ENCODE results near the gene FST.

The FST gene

DNA sequence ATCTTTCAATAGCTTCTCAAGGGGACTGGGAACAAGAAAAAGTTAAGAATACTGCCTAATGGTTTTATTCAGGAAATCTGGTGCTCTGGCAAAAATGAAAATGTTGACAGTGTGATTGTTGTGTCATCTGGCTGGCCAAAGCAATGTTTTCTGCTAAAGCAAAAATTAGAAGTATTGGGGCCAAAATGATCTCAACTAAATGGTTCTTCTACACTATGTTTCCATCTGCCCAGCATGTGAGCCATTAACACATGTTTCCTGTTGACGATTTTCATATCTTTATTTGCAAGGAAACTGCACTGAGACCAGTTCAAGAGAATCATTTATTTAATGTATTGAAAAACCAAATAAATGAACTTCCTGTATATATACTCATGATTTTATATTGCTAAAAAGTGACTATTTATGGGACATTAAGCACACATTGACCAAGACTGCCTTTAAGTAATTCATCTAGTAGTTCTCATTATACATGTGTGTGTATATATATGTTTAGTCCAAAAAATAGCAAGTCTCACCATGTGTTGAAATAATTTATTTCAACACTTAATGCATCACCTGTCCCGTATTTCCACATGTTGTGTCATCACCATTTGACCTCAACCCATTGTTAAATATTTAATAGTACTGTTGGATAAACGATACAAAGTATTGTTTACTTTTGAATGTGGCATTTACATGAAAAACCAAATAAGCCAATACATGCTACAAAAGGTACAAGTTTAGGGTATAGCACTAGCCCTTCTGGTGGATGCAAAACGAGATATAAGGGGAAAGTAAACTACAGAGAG is 7.5 kb upstream of the FST start:
- TF ChIP-seq, protein P1, sequence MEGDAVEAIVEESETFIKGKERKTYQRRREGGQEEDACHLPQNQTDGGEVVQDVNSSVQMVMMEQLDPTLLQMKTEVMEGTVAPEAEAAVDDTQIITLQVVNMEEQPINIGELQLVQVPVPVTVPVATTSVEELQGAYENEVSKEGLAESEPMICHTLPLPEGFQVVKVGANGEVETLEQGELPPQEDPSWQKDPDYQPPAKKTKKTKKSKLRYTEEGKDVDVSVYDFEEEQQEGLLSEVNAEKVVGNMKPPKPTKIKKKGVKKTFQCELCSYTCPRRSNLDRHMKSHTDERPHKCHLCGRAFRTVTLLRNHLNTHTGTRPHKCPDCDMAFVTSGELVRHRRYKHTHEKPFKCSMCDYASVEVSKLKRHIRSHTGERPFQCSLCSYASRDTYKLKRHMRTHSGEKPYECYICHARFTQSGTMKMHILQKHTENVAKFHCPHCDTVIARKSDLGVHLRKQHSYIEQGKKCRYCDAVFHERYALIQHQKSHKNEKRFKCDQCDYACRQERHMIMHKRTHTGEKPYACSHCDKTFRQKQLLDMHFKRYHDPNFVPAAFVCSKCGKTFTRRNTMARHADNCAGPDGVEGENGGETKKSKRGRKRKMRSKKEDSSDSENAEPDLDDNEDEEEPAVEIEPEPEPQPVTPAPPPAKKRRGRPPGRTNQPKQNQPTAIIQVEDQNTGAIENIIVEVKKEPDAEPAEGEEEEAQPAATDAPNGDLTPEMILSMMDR (conservative IDR thresholded peaks at IDR 0.05; ENCODE audit: control insufficient read depth, insufficient read depth, low read depth, low read length): no peak
- no peak for DNase-seq (ENCODE audit: low read depth)
- H3K4me3 ChIP-seq (ENCODE audit: control insufficient read depth, low read depth, low read length): no peak overlapping the region

DNA sequence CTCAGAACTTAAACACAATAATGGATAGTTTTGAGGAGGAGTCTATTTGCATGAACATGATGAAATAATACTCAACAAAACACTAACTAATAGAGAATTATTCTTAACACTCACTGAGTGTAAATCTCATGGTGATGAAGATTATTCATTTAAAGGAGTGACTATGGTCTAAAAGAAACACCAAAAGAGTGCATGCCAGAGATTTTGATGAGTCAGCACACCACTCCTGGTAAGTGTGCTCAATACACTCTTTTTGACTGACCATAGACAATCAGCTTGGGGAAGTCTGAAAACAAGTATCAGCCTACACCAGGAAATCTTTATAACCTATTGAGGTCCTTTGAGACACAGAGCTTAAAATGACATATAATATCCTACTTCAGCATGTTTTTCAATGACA is 6.8 kb upstream of the FST start:
- DNase-seq (ENCODE audit: low read depth): no peak
- no peak overlapping the region for H3K4me3 ChIP-seq (ENCODE audit: control insufficient read depth, low read depth, low read length)
- TF ChIP-seq, protein P1 (conservative IDR thresholded peaks at IDR 0.05; ENCODE audit: control insufficient read depth, insufficient read depth, low read depth, low read length): no peak

DNA sequence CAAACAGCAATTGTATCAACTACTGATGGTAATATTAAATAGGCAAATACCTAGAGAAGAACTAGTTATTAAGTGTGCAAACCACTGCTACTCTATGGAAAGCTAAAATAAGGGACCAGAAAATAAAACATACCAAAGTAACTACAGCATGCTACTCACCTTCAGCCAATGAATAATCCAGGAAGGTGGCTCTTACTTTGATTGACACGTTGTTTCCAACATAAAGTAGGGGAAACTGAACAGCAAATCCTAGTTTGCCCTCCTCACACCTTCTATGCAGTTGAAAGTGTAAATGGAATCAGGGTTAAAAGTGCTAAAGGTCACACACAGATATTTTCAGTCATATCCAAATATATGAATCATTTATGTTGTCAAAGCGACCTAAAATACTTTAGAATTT is 5.1 kb upstream of the FST start:
- TF ChIP-seq, protein P1 (conservative IDR thresholded peaks at IDR 0.05; ENCODE audit: control insufficient read depth, insufficient read depth, low read depth, low read length): no peak
- DNase-seq (ENCODE audit: low read depth): no peak

DNA sequence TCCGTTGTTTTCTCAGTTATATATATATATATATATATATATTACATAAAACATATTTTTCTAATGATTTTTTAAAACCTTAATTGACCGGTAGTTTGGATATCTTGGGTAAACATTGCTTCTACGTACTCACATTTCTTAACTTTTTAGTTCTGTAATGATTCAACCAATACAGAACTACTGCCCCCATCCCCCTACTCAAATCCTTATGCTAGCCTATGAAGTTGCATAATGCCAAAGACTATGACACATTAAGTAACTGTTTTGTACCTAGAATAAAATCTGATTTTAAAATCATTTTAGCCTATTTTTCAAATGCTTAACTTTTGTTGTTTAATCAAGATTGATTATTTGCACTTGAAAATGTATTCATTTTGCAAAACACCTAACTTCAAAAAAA is 4.4 kb upstream of the FST start:
- DNase-seq (ENCODE audit: low read depth): no peak
- no peak overlapping the region for H3K4me3 ChIP-seq (ENCODE audit: control insufficient read depth, low read depth, low read length)
- TF ChIP-seq, protein P1 (conservative IDR thresholded peaks at IDR 0.05; ENCODE audit: control insufficient read depth, insufficient read depth, low read depth, low read length): no peak

More for the DNA sequence above, 5.1 kb upstream of the FST start:
- H3K4me3 ChIP-seq (ENCODE audit: control insufficient read depth, low read depth, low read length): no peak overlapping the region

DNA sequence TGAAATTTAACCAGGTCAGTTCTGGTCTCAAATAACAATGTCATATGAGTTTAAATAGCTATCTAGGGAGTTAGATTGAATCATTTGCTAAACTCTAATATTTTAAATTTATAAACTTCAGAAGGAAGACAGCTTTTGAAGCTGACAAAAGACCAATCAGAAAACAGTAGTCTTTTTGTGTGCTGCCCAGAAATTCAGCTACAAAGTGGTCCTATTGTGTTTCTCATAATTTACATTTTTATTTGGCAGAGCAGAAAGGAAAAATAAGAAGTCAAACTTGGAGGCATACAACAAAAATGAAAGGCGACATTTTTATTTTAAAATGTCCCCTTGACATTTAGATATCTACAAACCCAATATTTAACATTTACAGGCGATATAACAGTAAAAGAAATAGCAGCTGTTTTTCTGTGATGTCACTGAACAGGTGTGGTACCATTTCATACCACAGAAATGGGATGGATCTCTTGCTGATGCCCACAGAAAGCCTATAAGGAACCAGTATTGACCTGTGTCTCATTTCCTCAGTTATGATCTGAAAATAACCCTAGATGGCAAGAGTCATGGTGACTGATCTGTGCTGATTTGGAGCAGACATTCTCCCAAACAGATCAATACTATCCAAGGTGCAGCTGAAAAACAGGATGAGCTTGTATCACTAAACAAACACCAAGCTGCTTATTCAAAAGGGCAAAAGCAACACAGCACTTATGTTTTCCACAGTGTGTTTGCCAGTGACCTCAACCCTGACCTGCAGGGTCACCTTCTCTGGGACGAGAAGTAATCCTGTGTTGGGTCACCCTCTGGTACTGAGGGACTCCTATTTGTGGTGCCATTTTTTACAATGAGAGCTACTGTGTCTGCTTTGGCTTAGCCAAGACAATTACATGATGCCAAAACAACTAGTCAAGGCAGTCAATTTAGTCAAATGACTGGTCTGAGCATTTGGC is 3.6 kb upstream of the FST start:
- TF ChIP-seq, protein P1 (conservative IDR thresholded peaks at IDR 0.05; ENCODE audit: control insufficient read depth, insufficient read depth, low read depth, low read length): no peak
- DNase-seq (ENCODE audit: low read depth): no peak
- no peak overlapping the region for H3K4me3 ChIP-seq (ENCODE audit: control insufficient read depth, low read depth, low read length)

DNA sequence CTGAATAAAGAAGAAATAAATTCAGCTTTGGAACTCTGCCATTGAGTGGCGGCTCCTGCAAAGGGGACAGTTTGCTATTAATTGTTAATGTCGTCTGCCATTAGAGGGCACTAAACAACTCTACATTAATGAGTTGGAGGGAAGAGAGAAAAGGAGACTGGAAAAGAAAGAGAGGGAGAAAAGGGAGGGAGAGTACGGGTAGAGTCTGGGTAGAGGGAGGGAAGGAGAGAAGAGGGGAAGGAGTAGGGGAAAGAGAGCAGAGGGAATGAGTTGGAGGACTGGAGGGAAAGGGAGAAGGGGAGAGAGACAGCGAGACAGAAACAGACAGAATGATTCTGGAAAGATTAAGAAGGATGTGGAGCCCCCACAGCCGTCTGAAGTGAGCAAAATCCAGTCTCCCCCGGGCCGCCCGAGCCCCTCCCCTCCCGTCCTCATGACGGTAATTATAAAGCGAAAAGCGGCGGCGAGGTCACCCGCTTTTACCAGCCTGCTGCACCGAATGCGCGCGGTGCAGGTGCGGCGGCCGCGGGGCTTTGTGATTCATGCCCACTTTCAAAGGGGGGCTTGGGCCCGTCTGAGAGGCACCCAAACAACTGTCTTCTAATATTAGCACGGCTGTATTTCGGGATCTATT is 1.9 kb upstream of the FST start:
- peak; percentile 68 for DNase-seq (ENCODE audit: low read depth)
- peak overlapping the region; percentile 77 for H3K4me3 ChIP-seq (ENCODE audit: control insufficient read depth, low read depth, low read length)
- TF ChIP-seq, protein P1 (conservative IDR thresholded peaks at IDR 0.05; ENCODE audit: control insufficient read depth, insufficient read depth, low read depth, low read length): peak; percentile 36
